Mesenchymal stem cell (in vitro differentiated cells and primary cell): ENCODE results near the gene MEG3.

ENCODE experiments used
- DNase-seq: peaks from one replicate; pipeline ENCODE4 v3.0.0-alpha.2; 2013
- H2AFZ ChIP-seq: one replicate; pipeline ENCODE4 v1.6.1; 2013; ENCODE audit warnings: low read depth, mild to moderate bottlenecking, control low read depth, inconsistent platforms, low read length, moderate library complexity
- H2AK5ac ChIP-seq: 2 replicates; pipeline ENCODE4 v1.6.1; 2013; ENCODE audit warnings: low read length, moderate library complexity, mild to moderate bottlenecking, inconsistent platforms; ENCODE audit not compliant: severe bottlenecking
- H2BK120ac ChIP-seq: one replicate; pipeline ENCODE4 v1.6.1; 2013; ENCODE audit warnings: low read depth, mild to moderate bottlenecking, inconsistent platforms, low read length, moderate library complexity
- H2BK12ac ChIP-seq, 2 experiments: one replicate each; pipeline ENCODE4 v1.6.1; 2013; ENCODE audit warnings: inconsistent platforms in 2 of 2, low read length in 2 of 2, mild to moderate bottlenecking in 2 of 2, moderate library complexity in 2 of 2, control low read depth in 1 of 2
- H2BK15ac ChIP-seq: one replicate; pipeline ENCODE4 v1.6.1; 2013; ENCODE audit warnings: mild to moderate bottlenecking, low read depth, inconsistent platforms; ENCODE audit not compliant: poor library complexity, severe bottlenecking
- H2BK5ac ChIP-seq: 2 replicates; pipeline ENCODE4 v1.6.1; 2013; ENCODE audit warnings: low read depth, mild to moderate bottlenecking, low read length, control low read depth, inconsistent platforms; ENCODE audit not compliant: poor library complexity, severe bottlenecking
- H3K14ac ChIP-seq, 2 experiments: one replicate each; pipeline ENCODE4 v1.6.1; 2013; ENCODE audit warnings: inconsistent platforms in 2 of 2, low read length in 2 of 2, control low read depth in 1 of 2, mild to moderate bottlenecking in 1 of 2, moderate library complexity in 1 of 2
- H3K18ac ChIP-seq, 2 experiments: one replicate each; pipeline ENCODE4 v1.6.1; 2013; ENCODE audit warnings: inconsistent platforms in 2 of 2, low read length in 2 of 2, control low read depth in 1 of 2, low read depth in 1 of 2, mild to moderate bottlenecking in 1 of 2
- H3K23ac ChIP-seq, 2 experiments: one replicate each; pipeline ENCODE4 v1.6.1; 2013; ENCODE audit warnings: inconsistent platforms in 2 of 2, low read length in 2 of 2, mild to moderate bottlenecking in 2 of 2, moderate library complexity in 2 of 2, control low read depth in 1 of 2
- H3K27ac ChIP-seq: 2 replicates; pipeline ENCODE4 v1.5.1; 2013; ENCODE audit warnings: mild to moderate bottlenecking, moderate library complexity, low read length, control low read depth, inconsistent platforms; ENCODE audit not compliant: poor library complexity, severe bottlenecking
- H3K27me3 ChIP-seq, 2 experiments: 2 replicates each; pipeline versions ENCODE4 v1.6.1 to v1.7.0; 2013; ENCODE audit warnings: low read length in 2 of 2, mild to moderate bottlenecking in 2 of 2, moderate library complexity in 2 of 2, control low read depth in 1 of 2, inconsistent platforms in 1 of 2; ENCODE audit not compliant: control insufficient read depth in 1 of 2, insufficient read depth in 1 of 2
- H3K36me3 ChIP-seq, 2 experiments: 2 replicates each; pipeline versions ENCODE4 v1.6.1 to v1.7.0; 2013; ENCODE audit warnings: low read length in 2 of 2, control low read depth in 1 of 2, inconsistent platforms in 1 of 2, low read depth in 1 of 2, mild to moderate bottlenecking in 1 of 2; ENCODE audit not compliant: insufficient read depth in 2 of 2, control insufficient read depth in 1 of 2
- H3K4ac ChIP-seq, 2 experiments: one replicate each; pipeline ENCODE4 v1.6.1; 2013; ENCODE audit warnings: inconsistent platforms in 2 of 2, low read length in 2 of 2, mild to moderate bottlenecking in 2 of 2, moderate library complexity in 2 of 2, control low read depth in 1 of 2, low read depth in 1 of 2
- H3K4me1 ChIP-seq: 2 replicates; pipeline ENCODE4 v1.6.1; 2013; ENCODE audit warnings: low read depth, low read length, control low read depth; ENCODE audit not compliant: control insufficient read depth, insufficient read depth
- H3K4me2 ChIP-seq: 2 replicates; pipeline ENCODE4 v1.6.1; 2013; ENCODE audit warnings: low read length, mild to moderate bottlenecking, inconsistent platforms; ENCODE audit not compliant: poor library complexity, severe bottlenecking
- H3K4me3 ChIP-seq, 2 experiments: 2 replicates each; pipeline versions ENCODE4 v1.5.1 to v1.7.0; 2013; ENCODE audit warnings: low read length in 2 of 2, mild to moderate bottlenecking in 2 of 2, control low read depth in 1 of 2, low read depth in 1 of 2; ENCODE audit not compliant: insufficient read depth in 1 of 2
- H3K79me1 ChIP-seq: replicated peaks from 2 replicates; pipeline ENCODE4 v1.6.1; 2013; ENCODE audit warnings: mild to moderate bottlenecking, control low read depth, low read length, inconsistent platforms; ENCODE audit not compliant: poor library complexity, severe bottlenecking
- H3K9ac ChIP-seq: 2 replicates; pipeline ENCODE4 v1.7.0; 2013; ENCODE audit warnings: mild to moderate bottlenecking, low read length, moderate library complexity
- H3K9me3 ChIP-seq: 2 replicates; pipeline ENCODE4 v1.7.0; 2013; ENCODE audit warnings: mild to moderate bottlenecking, low read length; ENCODE audit not compliant: control insufficient read depth
- H4K8ac ChIP-seq: one replicate; pipeline ENCODE4 v1.6.1; 2013; ENCODE audit warnings: inconsistent platforms, mild to moderate bottlenecking, low read length, moderate library complexity
- H4K91ac ChIP-seq: one replicate; pipeline ENCODE4 v1.6.1; 2013; ENCODE audit warnings: mild to moderate bottlenecking, low read length, inconsistent platforms
- WGBS: methylation state at CpG from one replicate; pipeline ENCODE4 v1.1.7; 2013; ENCODE audit warnings: mixed read lengths; 5-methylcytosine and 5-hydroxymethylcytosine counted together

Gene MEG3

GRCh38 chr14:100889641-100890040, 63.7 kb downstream of the MEG3 start:
- peaks cover 0 to 80% of the 10 kb centered on the region in 2 experiments for H3K36me3 ChIP-seq
- no peak overlapping the region for H3K27ac ChIP-seq
- no peak overlapping the region for H4K8ac ChIP-seq
- H3K9ac ChIP-seq = no peak overlapping the region
- H2BK15ac ChIP-seq = no peak overlapping the region
- H4K91ac ChIP-seq = no peak overlapping the region
- H3K9me3 ChIP-seq = no peaks in the 10 kb centered on the region
- H3K23ac ChIP-seq = no peak overlapping the region
- no peak overlapping the region for H3K4me3 ChIP-seq
- H3K27me3 ChIP-seq = peaks cover 4 to 5% of the 10 kb centered on the region in 2 experiments
- no peaks in the 10 kb centered on the region for H3K79me1 ChIP-seq
- WGBS = 95% methylated on average over 6 of the region's 6 CpGs
- no peak overlapping the region for H3K4me2 ChIP-seq
- H3K14ac ChIP-seq = no peak overlapping the region
- DNase-seq = no peak
- H2AFZ ChIP-seq = no peak overlapping the region
- H2BK12ac ChIP-seq = no peak overlapping the region
- no peak overlapping the region for H2AK5ac ChIP-seq
- no peak overlapping the region for H3K18ac ChIP-seq
- H2BK120ac ChIP-seq = no peak overlapping the region
- H3K4ac ChIP-seq = no peak overlapping the region
- no peaks in the 10 kb centered on the region for H3K4me1 ChIP-seq
- H2BK5ac ChIP-seq = no peak overlapping the region

GRCh38 chr14:100890061-100890850, 64.3 kb downstream of the MEG3 start:
- Histone ChIP-seq H4K8ac (no peak overlapping the region), H2BK12ac (peak overlapping the region in 1 of 2 experiments; percentile 22), H3K18ac (no peak overlapping the region), H3K4me2 (no peak overlapping the region), H2AK5ac (no peak overlapping the region), H3K79me1 (no peaks in the 10 kb centered on the region), H3K4ac (peak overlapping the region in 1 of 2 experiments; percentile 13), H2BK15ac (no peak overlapping the region), H3K9me3 (no peaks in the 10 kb centered on the region), H3K9ac (no peak overlapping the region), H3K36me3 (peaks cover 0 to 80% of the 10 kb centered on the region in 2 experiments), H3K4me3 (no peak overlapping the region), H3K4me1 (no peaks in the 10 kb centered on the region), H3K27ac (no peak overlapping the region), H3K27me3 (peaks cover under 1 to 4% of the 10 kb centered on the region in 2 experiments), H2BK5ac (no peak overlapping the region), H2AFZ (no peak overlapping the region), H3K23ac (no peak overlapping the region), H4K91ac (no peak overlapping the region), H2BK120ac (no peak overlapping the region), H3K14ac (no peak overlapping the region)
- WGBS = 83% methylated on average over 5 of the region's 8 CpGs
- DNase-seq = no peak

GRCh38 chr14:100891051-100891450, 65.1 kb downstream of the MEG3 start:
- H2BK15ac ChIP-seq = no peak overlapping the region
- H3K4me1 ChIP-seq = no peaks in the 10 kb centered on the region
- no peak overlapping the region for H3K23ac ChIP-seq
- H3K4me3 ChIP-seq = no peak overlapping the region
- H3K9ac ChIP-seq = no peak overlapping the region
- no peak overlapping the region for H2AK5ac ChIP-seq
- H3K27ac ChIP-seq = no peak overlapping the region
- no peak overlapping the region for H2BK12ac ChIP-seq
- H2BK5ac ChIP-seq = no peak overlapping the region
- H3K4ac ChIP-seq = no peak overlapping the region
- no peak overlapping the region for H4K91ac ChIP-seq
- H2AFZ ChIP-seq = no peak overlapping the region
- peaks cover 0 to 80% of the 10 kb centered on the region in 2 experiments for H3K36me3 ChIP-seq
- no peak overlapping the region for H4K8ac ChIP-seq
- DNase-seq = no peak
- no peak overlapping the region for H3K18ac ChIP-seq
- no peak overlapping the region for H3K4me2 ChIP-seq
- WGBS = 85% methylated on average over 10 of the region's 10 CpGs
- H3K14ac ChIP-seq = no peak overlapping the region
- no peaks in the 10 kb centered on the region for H3K9me3 ChIP-seq
- no peak overlapping the region for H2BK120ac ChIP-seq
- no peaks in the 10 kb centered on the region for H3K79me1 ChIP-seq
- peaks cover under 1 to 4% of the 10 kb centered on the region in 2 experiments for H3K27me3 ChIP-seq

- H3K18ac ChIP-seq = no peak overlapping the region
- no peak overlapping the region for H3K9ac ChIP-seq
- peaks cover 0 to 82% of the 10 kb centered on the region in 2 experiments for H3K36me3 ChIP-seq
- H3K9me3 ChIP-seq = no peaks in the 10 kb centered on the region
- no peak overlapping the region for H3K4me2 ChIP-seq
- peaks cover 4 to 8% of the 10 kb centered on the region in 2 experiments for H3K27me3 ChIP-seq
- H3K4me3 ChIP-seq = no peak overlapping the region
- no peak overlapping the region for H2AK5ac ChIP-seq
- H3K79me1 ChIP-seq = no peaks in the 10 kb centered on the region
- no peak overlapping the region for H4K91ac ChIP-seq
- no peak overlapping the region for H3K27ac ChIP-seq
- 91% methylated on average over 13 of the region's 13 CpGs for WGBS
- no peak overlapping the region for H2BK5ac ChIP-seq
- H3K4me1 ChIP-seq = no peaks in the 10 kb centered on the region
- H3K23ac ChIP-seq = no peak overlapping the region
- H2BK12ac ChIP-seq = no peak overlapping the region
- no peak overlapping the region for H2AFZ ChIP-seq
- H2BK120ac ChIP-seq = no peak overlapping the region
- H4K8ac ChIP-seq = no peak overlapping the region
- H3K4ac ChIP-seq = no peak overlapping the region
- no peak overlapping the region for H3K14ac ChIP-seq
- H2BK15ac ChIP-seq = peak overlapping the region; percentile 63
- DNase-seq = no peak
Observed at GRCh38 chr14:100891501-100892445, 65.9 kb downstream of the MEG3 start.
